HG03135 (cell line): ENCODE results near the gene SLITRK1.

Experiments used
- ATAC-seq: cut with Tn5 transposase; IDR thresholded peaks from one replicate; pipeline ENCODE4 v1.9.1; 2021; ENCODE audit warnings: mild to moderate bottlenecking, moderate library complexity; ENCODE audit not compliant: unreplicated experiment

Gene SLITRK1

GRCh38 chr13:83876546-83876945 is 5.7 kb downstream of the SLITRK1 start:
- ATAC-seq = peak; percentile 77

- no peak for ATAC-seq
Observed at GRCh38 chr13:83867708-83868107, 14.6 kb downstream of the SLITRK1 start.

GRCh38 chr13:83865161-83866137 is 16.8 kb downstream of the SLITRK1 start:
- no peak for ATAC-seq

DNA sequence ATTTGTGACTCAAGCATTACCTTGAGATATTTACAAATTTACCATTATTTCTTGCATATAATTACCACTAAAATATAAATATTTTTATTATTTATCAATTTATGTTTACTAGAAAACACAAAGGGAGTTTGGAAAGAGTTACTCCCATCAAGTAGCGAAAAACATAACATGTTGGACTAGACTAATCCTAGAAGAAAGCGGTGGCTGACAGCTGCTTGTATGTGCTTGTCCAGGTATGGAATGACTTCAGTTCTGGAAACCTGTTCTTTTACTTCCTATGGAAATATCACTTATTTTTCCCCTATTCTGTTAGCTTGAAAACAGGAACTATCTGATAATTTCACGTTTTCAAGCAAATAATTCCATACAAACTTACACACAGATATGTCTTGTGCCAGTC is 28.5 kb downstream of the SLITRK1 start:
- ATAC-seq = no peak

GRCh38 chr13:83845106-83845505 is 37.2 kb downstream of the SLITRK1 start:
- no peak for ATAC-seq

DNA sequence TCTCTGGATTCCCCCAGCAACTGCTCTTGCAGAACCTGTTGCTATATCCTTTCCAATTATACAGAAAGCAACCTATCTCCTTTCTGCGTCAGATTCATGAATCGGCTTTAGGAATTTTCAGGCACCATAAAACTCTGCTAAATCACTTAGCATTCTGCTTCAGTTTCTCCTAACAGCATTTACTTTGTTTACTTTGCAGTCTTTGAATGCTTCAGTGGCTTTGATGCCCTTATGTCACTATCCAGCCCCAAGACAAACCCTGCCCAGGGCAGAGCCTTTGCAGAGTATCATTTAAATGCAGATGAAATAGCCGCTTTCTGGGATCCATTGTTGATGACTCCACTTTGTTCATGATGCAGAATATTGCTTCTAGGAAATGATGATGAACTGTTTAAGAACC is 43.1 kb downstream of the SLITRK1 start:
- no peak for ATAC-seq

DNA sequence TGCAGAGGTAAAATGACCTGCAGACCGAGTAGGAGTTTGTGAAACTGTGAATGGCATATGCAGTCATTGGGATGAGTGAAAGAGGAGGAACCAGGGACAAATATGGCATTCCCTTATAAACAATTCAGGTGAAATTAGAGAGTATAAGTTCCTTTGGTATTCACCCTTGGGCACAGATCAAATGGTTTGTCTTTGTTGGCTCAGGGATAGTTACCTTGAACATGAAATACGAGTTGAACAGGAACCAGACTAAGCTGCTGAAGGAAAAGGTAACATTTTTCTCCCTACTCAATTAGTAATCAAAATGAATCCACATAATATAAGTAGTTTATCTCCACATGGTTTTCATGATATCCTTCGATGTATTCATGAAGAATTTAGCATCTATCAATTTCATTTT is 50.5 kb downstream of the SLITRK1 start:
- ATAC-seq = no peak

DNA sequence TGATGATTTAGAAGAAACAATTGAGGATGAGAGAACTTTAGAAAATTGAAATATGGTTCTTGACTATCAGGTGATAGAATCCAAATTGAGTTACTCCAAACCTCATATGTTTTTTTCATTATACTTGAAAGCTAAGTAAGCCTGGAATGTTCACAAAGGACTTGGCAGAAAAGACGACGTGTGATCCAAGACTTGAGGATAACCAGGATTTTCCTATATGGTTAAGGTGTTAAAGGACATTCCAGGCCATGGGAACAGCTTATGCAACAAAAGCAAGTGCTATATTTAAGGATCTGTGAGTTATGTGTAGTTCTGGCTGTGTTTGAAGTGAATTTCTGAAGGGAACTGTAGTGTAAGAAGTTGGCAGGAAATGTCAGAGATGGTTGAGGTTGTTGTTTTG is 52.5 kb downstream of the SLITRK1 start:
- ATAC-seq = no peak

GRCh38 chr13:83827338-83827737 is 54.9 kb downstream of the SLITRK1 start:
- no peak for ATAC-seq
